ENCODE results near the gene FAM83G. TPM values are rescaled to one million over a fixed set of nuclear protein-coding genes. Genes with fewer than 3 reads are reported as not detected.

The FAM83G gene
- total RNA-seq, 4 donors from 2014 or later = 44.3 to 157 (median 71.3) TPM

GRCh38 chr17:19013226-19013625, 8.7 kb upstream of the FAM83G start:
- DNase-seq = no peak
- peak overlapping the region in 2 of 4 donors; percentile 85 to 88 for H3K27ac ChIP-seq
- no peaks in the 10 kb centered on the region for H3K27me3 ChIP-seq
- no peak overlapping the region for H3K4me3 ChIP-seq
- 83% methylated on average over 7 of the region's 12 CpGs; no CpG with 5 or more reads in 1 of the 2 donors for WGBS, 2 donors
- intact Hi-C loops (cut with DNase I) = no loop called here
- TF ChIP-seq, protein P1, sequence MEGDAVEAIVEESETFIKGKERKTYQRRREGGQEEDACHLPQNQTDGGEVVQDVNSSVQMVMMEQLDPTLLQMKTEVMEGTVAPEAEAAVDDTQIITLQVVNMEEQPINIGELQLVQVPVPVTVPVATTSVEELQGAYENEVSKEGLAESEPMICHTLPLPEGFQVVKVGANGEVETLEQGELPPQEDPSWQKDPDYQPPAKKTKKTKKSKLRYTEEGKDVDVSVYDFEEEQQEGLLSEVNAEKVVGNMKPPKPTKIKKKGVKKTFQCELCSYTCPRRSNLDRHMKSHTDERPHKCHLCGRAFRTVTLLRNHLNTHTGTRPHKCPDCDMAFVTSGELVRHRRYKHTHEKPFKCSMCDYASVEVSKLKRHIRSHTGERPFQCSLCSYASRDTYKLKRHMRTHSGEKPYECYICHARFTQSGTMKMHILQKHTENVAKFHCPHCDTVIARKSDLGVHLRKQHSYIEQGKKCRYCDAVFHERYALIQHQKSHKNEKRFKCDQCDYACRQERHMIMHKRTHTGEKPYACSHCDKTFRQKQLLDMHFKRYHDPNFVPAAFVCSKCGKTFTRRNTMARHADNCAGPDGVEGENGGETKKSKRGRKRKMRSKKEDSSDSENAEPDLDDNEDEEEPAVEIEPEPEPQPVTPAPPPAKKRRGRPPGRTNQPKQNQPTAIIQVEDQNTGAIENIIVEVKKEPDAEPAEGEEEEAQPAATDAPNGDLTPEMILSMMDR (IDR thresholded peaks at IDR 0.05) = no peak
- no peak for TF ChIP-seq POLR2A (IDR thresholded peaks at IDR 0.05)
- no peaks in the 10 kb centered on the region for H3K9me3 ChIP-seq
- H3K4me1 ChIP-seq = peaks cover 20 to 75% (median 23%) of the 10 kb centered on the region in 3 donors
- no peaks in the 10 kb centered on the region for H3K36me3 ChIP-seq

DNA sequence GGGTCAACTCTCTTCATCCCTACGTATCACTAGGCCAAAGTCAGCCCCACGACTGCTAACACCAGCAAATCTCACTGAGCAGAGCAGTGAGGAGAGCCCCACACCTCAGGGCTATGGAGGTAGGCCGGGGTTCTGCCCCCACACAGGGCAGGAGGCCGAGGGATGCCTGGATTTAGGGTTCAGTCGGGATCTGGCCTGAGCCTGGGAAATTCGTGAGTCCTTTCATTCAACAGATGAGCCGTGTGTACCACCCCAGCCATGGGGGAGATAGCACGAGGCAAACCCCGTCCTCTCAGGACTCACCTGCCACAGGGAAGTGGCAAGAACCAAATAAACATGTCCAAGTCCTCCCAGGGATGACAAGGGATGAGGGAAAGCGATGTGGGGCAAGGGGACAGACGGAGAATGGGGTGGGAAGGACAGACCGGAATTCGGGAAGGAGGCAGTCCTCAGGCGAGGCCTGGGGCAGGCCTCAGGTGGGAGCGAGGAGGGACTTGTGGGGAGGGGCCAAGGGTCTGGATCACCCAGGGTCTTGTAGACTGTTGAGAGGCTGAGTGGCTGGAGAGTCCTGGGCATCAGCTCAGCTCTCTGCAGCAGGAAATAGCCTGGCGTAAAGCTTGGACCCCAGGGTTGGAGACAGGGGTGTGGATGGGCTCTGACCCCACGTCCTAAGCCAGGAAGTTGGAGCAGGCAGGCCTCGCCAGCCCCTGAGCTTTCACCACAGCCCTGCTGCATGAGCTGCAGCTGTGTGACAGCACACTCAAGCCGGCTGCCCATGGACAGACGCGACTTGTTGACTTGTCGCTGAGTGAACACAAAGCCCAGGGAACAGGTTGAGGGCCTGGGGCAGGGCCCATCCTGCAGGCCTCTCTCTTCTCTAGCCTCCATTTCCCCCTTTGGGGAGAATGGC, 7.9 kb upstream of the FAM83G start:
- TF ChIP-seq, protein P1 (IDR thresholded peaks at IDR 0.05) = no peak
- TF ChIP-seq POLR2A (IDR thresholded peaks at IDR 0.05) = no peak
- peak overlapping the region in 3 of 4 donors; percentile 65 to 84 (median 84) for H3K27ac ChIP-seq

DNA sequence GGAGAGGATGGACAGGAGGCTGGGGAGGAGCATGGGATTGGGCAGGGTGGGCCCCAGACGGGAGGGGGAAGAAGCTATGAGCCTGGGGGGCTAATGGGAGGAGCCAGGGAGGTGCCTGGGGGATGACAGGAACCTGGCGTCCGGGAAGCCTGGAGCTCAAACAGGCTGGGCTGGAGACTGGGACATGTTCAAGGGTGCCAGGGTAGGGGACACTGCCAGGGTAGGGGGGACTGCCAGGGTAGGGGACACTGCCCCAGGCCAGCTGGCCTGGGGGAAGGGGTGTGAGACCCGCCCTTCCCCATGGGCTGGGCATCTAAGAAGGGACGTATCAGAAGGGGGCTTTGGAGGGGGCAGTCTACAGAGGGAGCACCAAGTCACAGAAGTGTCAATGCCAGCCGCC, 7.0 kb upstream of the FAM83G start:
- Histone ChIP-seq H3K9me3 (no peaks in the 10 kb centered on the region), H3K27me3 (no peaks in the 10 kb centered on the region), H3K36me3 (no peaks in the 10 kb centered on the region), H3K4me1 (peaks cover 17 to 59% (median 18%) of the 10 kb centered on the region in 3 donors), H3K4me3 (no peak overlapping the region), H3K27ac (peak overlapping the region in 3 of 4 donors; percentile 65 to 84 (median 84))
- TF ChIP-seq, protein P1 (IDR thresholded peaks at IDR 0.05) = no peak
- TF ChIP-seq POLR2A (IDR thresholded peaks at IDR 0.05) = no peak
- intact Hi-C loops (cut with DNase I) = no loop called here
- WGBS, 2 donors = 77 to 82% methylated on average over 4 to 5 of the region's 6 CpGs
- DNase-seq = no peak

More for the DNA sequence above, 7.9 kb upstream of the FAM83G start:
- no peak for DNase-seq
- Histone ChIP-seq H3K4me3 (no peak overlapping the region), H3K4me1 (peaks cover 20 to 67% (median 23%) of the 10 kb centered on the region in 3 donors), H3K27me3 (no peaks in the 10 kb centered on the region), H3K36me3 (no peaks in the 10 kb centered on the region), H3K9me3 (no peaks in the 10 kb centered on the region)
- intact Hi-C loops (cut with DNase I) = no loop called here
- WGBS, 2 donors = 87 to 95% methylated on average over 12 to 20 of the region's 22 CpGs

DNA sequence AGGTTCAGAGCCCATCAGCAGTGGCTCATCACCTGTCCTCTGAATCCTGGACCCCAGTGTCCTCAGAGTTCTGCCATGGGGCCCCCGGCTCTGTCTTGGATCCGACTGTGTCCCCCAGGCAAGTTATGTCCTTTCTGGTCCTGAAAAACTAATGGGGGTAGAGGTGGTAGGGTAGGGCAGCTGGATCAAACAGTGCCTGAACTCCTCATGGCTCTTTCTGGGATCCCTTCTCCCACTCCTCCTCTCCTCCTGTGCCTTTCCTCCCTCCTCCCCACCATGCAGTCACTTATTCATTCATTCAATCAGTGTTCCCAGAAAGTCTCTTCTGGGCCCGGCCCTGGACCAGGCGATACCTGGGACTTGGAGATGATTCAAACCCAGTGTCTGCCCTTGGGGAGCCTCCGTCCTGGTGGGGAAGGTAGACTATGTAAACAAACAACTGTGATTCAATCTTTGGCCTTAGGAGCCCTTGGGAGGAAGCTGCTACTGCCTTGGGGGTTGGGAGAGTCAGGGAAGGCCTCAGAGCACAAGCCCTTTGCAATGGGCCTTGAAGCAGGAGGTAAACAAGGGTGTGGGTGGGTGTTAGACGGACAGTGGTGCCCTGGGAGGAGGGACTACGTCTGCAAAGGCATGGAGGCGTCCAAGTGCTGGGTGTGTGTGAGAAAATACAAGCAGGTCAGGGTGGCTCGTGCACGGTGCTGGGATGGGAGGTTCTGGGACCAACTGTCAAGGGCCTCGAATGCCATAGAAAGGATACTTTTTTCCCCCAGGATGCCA, 6.4 kb upstream of the FAM83G start:
- WGBS, 2 donors = 45 to 51% methylated on average over 9 to 10 of the region's 11 CpGs
- no peak for DNase-seq
- Histone ChIP-seq H3K36me3 (no peaks in the 10 kb centered on the region), H3K4me1 (peaks cover 12 to 52% (median 14%) of the 10 kb centered on the region in 3 donors), H3K4me3 (no peak overlapping the region), H3K27ac (peak overlapping the region; percentile 52 to 84 (median 74)), H3K27me3 (no peaks in the 10 kb centered on the region), H3K9me3 (no peaks in the 10 kb centered on the region)
- TF ChIP-seq POLR2A (IDR thresholded peaks at IDR 0.05) = no peak
- TF ChIP-seq, protein P1 (IDR thresholded peaks at IDR 0.05) = no peak
- intact Hi-C loops (cut with DNase I) = no loop called here
